ENCODE results near the gene WDR64. TPM values are rescaled to one million over a fixed set of nuclear protein-coding genes. Genes with fewer than 3 reads are reported as not detected.

The WDR64 gene
- total and polyA plus RNA-seq, 2 experiments from 2014 or later = not detected

- H3K27ac ChIP-seq (ENCODE audit: low read depth) = no peak overlapping the region
- no peak overlapping the region for H2AFZ ChIP-seq
- H3K4me3 Mint-ChIP-seq = no peak overlapping the region
- H3K9me2 ChIP-seq (ENCODE audit: insufficient read depth) = no peaks in the 10 kb centered on the region
- TF ChIP-seq ZNF331 (CRISPR knock-in tag; IDR thresholded peaks at IDR 0.05; ENCODE audit: low read depth) (no peak), ZNF462 (CRISPR knock-in tag; IDR thresholded peaks at IDR 0.05) (no peak), CREB1 (CRISPR knock-in tag; IDR thresholded peaks at IDR 0.05; ENCODE audit: low read depth) (no peak), JUNB (IDR thresholded peaks at IDR 0.05; ENCODE audit: unreplicated experiment) (no peak), NANOG (IDR thresholded peaks at IDR 0.05; ENCODE audit: borderline replicate concordance) (no peak), POLR2AphosphoS5 (IDR thresholded peaks at IDR 0.05; ENCODE audit: low read depth) (no peak), EZH2 (IDR thresholded peaks at IDR 0.05; ENCODE audit: low read depth, unreplicated experiment) (no peak), REST (IDR thresholded peaks at IDR 0.05; ENCODE audit: unreplicated experiment) (no peak), STAT1 (IDR thresholded peaks at IDR 0.05; ENCODE audit: unreplicated experiment) (no peak), EZH2phosphoT487 (IDR thresholded peaks at IDR 0.05; ENCODE audit: unreplicated experiment) (no peak)
- no peak overlapping the region for H3K4me2 ChIP-seq
- H3K27me3 ChIP-seq (ENCODE audit: insufficient read depth) = no peaks in the 10 kb centered on the region
- H3K9me3 Mint-ChIP-seq = no peaks in the 10 kb centered on the region; the same call in 2 of the 3 replicates
- DNase-seq (ENCODE audit: low spot score) (no peak), ATAC-seq (no peak)
- H3K4me1 Mint-ChIP-seq = no peaks in the 10 kb centered on the region
- H3K4me1 ChIP-seq (ENCODE audit: insufficient read depth) = no peaks in the 10 kb centered on the region
- H3K79me2 ChIP-seq (replicated peaks; ENCODE audit: insufficient read depth) = no peaks in the 10 kb centered on the region
- no peak overlapping the region for H3K27ac Mint-ChIP-seq
- no peaks in the 10 kb centered on the region for H3K27me3 Mint-ChIP-seq (ENCODE audit: insufficient read depth, low read depth, poor library complexity)
- H3F3A ChIP-seq (replicated peaks; ENCODE audit: low read depth) = no peaks in the 10 kb centered on the region
- H4K20me1 ChIP-seq (replicated peaks; ENCODE audit: insufficient read depth) = no peaks in the 10 kb centered on the region
- no peak overlapping the region for H3K4me3 ChIP-seq
- no peaks in the 10 kb centered on the region for H3K36me3 Mint-ChIP-seq (ENCODE audit: low read depth)
- H3K36me3 ChIP-seq (ENCODE audit: insufficient read depth) = no peaks in the 10 kb centered on the region
These were observed 68.9 kb downstream of the WDR64 start for GRCh38 chr1:241721011-241721410.
